GM21447 (cell line): ENCODE measurements around the gene RMND5B.
"Not testable (repeated sequence)": the region's sequence is repeated elsewhere in the genome, so short reads cannot be mapped to it uniquely, and the experiment has no call there.

Experiments
- ATAC-seq: cut with Tn5 transposase; IDR thresholded peaks from one replicate; pipeline ENCODE4 v1.9.1; 2021; ENCODE audit not compliant: unreplicated experiment

The RMND5B gene

GRCh38 chr5:178162481-178162880 is 31.7 kb downstream of the RMND5B start:
- ATAC-seq, result no peak

GRCh38 chr5:178163772-178164735 is 33.2 kb downstream of the RMND5B start:
- peak; percentile 91 for ATAC-seq

- ATAC-seq, result no peak
These were observed 34.8 kb downstream of the RMND5B start for GRCh38 chr5:178165581-178165980.

- ATAC-seq, result no peak
These were observed 39.6 kb downstream of the RMND5B start for GRCh38 chr5:178170455-178170854.

GRCh38 chr5:178174456-178174855 is 43.6 kb downstream of the RMND5B start:
- no peak for ATAC-seq

GRCh38 chr5:178176791-178177190 is 46.0 kb downstream of the RMND5B start:
- no peak for ATAC-seq

GRCh38 chr5:178177569-178177968 is 46.8 kb downstream of the RMND5B start:
- ATAC-seq, result no peak

- ATAC-seq, result no peak
These were observed 49.5 kb downstream of the RMND5B start for GRCh38 chr5:178180141-178180863.

GRCh38 chr5:178182158-178182876 is 51.5 kb downstream of the RMND5B start:
- ATAC-seq, result no peak

- no peak for ATAC-seq
These were observed 55.6 kb downstream of the RMND5B start for GRCh38 chr5:178186427-178186826.

- ATAC-seq, result no peak
These were observed 56.2 kb downstream of the RMND5B start, which contains the start of gene GMCL2 for GRCh38 chr5:178187014-178187413. Gene GMCL2, minus strand, starts transcription at chr5:178187371. Its CDS starts 72 bp downstream, at chr5:178187299.

- ATAC-seq, result no peak
These were observed 58.6 kb downstream of the RMND5B start for GRCh38 chr5:178189433-178189832.

- no peak for ATAC-seq
These were observed 60.8 kb downstream of the RMND5B start for GRCh38 chr5:178191661-178192060.

GRCh38 chr5:178192244-178192643 is 61.4 kb downstream of the RMND5B start:
- no peak for ATAC-seq

GRCh38 chr5:178192787-178193186 is 62.0 kb downstream of the RMND5B start:
- ATAC-seq, result no peak

GRCh38 chr5:178193251-178193809 is 62.5 kb downstream of the RMND5B start:
- no peak for ATAC-seq

GRCh38 chr5:178194026-178194425 is 63.2 kb downstream of the RMND5B start:
- ATAC-seq, result no peak

- ATAC-seq, result no peak
These were observed 65.5 kb downstream of the RMND5B start for GRCh38 chr5:178196281-178196812.

GRCh38 chr5:178196986-178197385 is 66.2 kb downstream of the RMND5B start:
- ATAC-seq, result no peak

GRCh38 chr5:178198151-178198550 is 67.3 kb downstream of the RMND5B start:
- not testable (repeated sequence) for ATAC-seq

GRCh38 chr5:178198706-178199105 is 67.9 kb downstream of the RMND5B start:
- no peak for ATAC-seq
